RWPE2 (cell line): ENCODE measurements around the gene USP6NL.

ENCODE experiments used
- ATAC-seq: fragments of 200-7000 bp; cut with Tn5 transposase; 3 replicates; pipeline ENCODE4 v1.9.1; 2021; ENCODE audit warnings: low read depth
- DNase-seq: peaks from one replicate; pipeline ENCODE4 v3.0.0-alpha.2; 2020; ENCODE audit warnings: low spot score
- H3K27ac ChIP-seq: fragments of 450-650 bp; 2 replicates; pipeline ENCODE4 v1.5.1; 2017; ENCODE audit warnings: mild to moderate bottlenecking; ENCODE audit not compliant: poor library complexity, severe bottlenecking
- H3K27me3 ChIP-seq: fragments of 250-450 bp; sonication (Bioruptor Pico); 2 replicates; pipeline ENCODE4 v1.5.1; 2021; ENCODE audit warnings: mild to moderate bottlenecking, moderate library complexity; ENCODE audit not compliant: insufficient read depth, poor library complexity, severe bottlenecking
- H3K36me3 ChIP-seq: fragments of 250-450 bp; sonication (Bioruptor Pico); 2 replicates; pipeline ENCODE4 v1.5.1; 2020; ENCODE audit warnings: low read depth, mild to moderate bottlenecking, moderate library complexity
- H3K4me1 ChIP-seq: fragments of 250-450 bp; sonication (Bioruptor Pico); 2 replicates; pipeline ENCODE4 v1.5.1; 2021; ENCODE audit warnings: mild to moderate bottlenecking, moderate library complexity; ENCODE audit not compliant: insufficient read depth, poor library complexity, severe bottlenecking
- H3K4me3 ChIP-seq: fragments of 250-450 bp; sonication (Bioruptor Pico); 2 replicates; pipeline ENCODE4 v1.5.1; 2021; ENCODE audit warnings: mild to moderate bottlenecking, moderate library complexity; ENCODE audit not compliant: severe bottlenecking
- H3K9me3 ChIP-seq: fragments of 250-450 bp; sonication (Bioruptor Pico); 2 replicates; pipeline ENCODE4 v1.5.1; 2021; ENCODE audit warnings: mild to moderate bottlenecking, moderate library complexity; ENCODE audit not compliant: severe bottlenecking
- CTCF ChIP-seq: fragments of 450-650 bp; IDR thresholded peaks from one replicate; pipeline ENCODE4 v1.5.1; 2017; ENCODE audit warnings: mild to moderate bottlenecking, moderate library complexity; ENCODE audit not compliant: poor library complexity, severe bottlenecking

USP6NL gene

GRCh38 chr10:11625019-11625735 lies 13.7 kb upstream of the USP6NL start:
- Histone ChIP-seq H3K27ac (no peak overlapping the region), H3K4me3 (no peak overlapping the region), H3K36me3 (no peaks in the 10 kb centered on the region), H3K27me3 (no peaks in the 10 kb centered on the region), H3K4me1 (no peaks in the 10 kb centered on the region), H3K9me3 (no peaks in the 10 kb centered on the region)
- no peak for DNase-seq
- ATAC-seq = no peak
- TF ChIP-seq CTCF = no peak

GRCh38 chr10:11617233-11617632 lies 5.8 kb upstream of the USP6NL start:
- Histone ChIP-seq H3K27me3 (no peaks in the 10 kb centered on the region), H3K4me3 (no peak overlapping the region), H3K36me3 (no peaks in the 10 kb centered on the region), H3K9me3 (no peaks in the 10 kb centered on the region), H3K27ac (no peak overlapping the region), H3K4me1 (no peaks in the 10 kb centered on the region)
- no peak for ATAC-seq
- no peak for DNase-seq
- TF ChIP-seq CTCF = no peak

- H3K9me3 ChIP-seq = no peaks in the 10 kb centered on the region
- ATAC-seq (no peak), DNase-seq (no peak)
- H3K27me3 ChIP-seq = no peaks in the 10 kb centered on the region
- H3K4me3 ChIP-seq = no peak overlapping the region
- no peaks in the 10 kb centered on the region for H3K4me1 ChIP-seq
- no peak for TF ChIP-seq CTCF
- H3K36me3 ChIP-seq = no peaks in the 10 kb centered on the region
- H3K27ac ChIP-seq = no peak overlapping the region
Observed at GRCh38 chr10:11616021-11616420, 4.6 kb upstream of the USP6NL start.

GRCh38 chr10:11615396-11615795 lies 3.9 kb upstream of the USP6NL start:
- TF ChIP-seq CTCF = no peak
- no peaks in the 10 kb centered on the region for H3K4me1 ChIP-seq
- ATAC-seq = no peak

More at GRCh38 chr10:11615396-11615795, 3.9 kb upstream of the USP6NL start:
- no peak overlapping the region for H3K4me3 ChIP-seq
- no peaks in the 10 kb centered on the region for H3K9me3 ChIP-seq
- DNase-seq = no peak
- H3K36me3 ChIP-seq = no peaks in the 10 kb centered on the region
- no peaks in the 10 kb centered on the region for H3K27me3 ChIP-seq
- H3K27ac ChIP-seq = no peak overlapping the region
